ENCODE data around the gene AGPAT4.

Gene AGPAT4

GRCh38 chr6:161169035-161169434 is 104.8 kb downstream of the AGPAT4 start:
- no peak for DNase-seq

- peak in 17 of 58 donors; percentile 24 to 88 (median 38) for DNase-seq
These were observed 105.5 kb downstream of the AGPAT4 start for GRCh38 chr6:161168281-161168891.

- DNase-seq = no peak
These were observed 107.2 kb downstream of the AGPAT4 start for GRCh38 chr6:161166677-161167076.

- DNase-seq = no peak
These were observed 107.7 kb downstream of the AGPAT4 start for GRCh38 chr6:161166176-161166575.

GRCh38 chr6:161164182-161164625 is 109.7 kb downstream of the AGPAT4 start:
- no peak for DNase-seq

- DNase-seq = peak in 2 of 58 donors; percentile 31 to 56
These were observed 110.2 kb downstream of the AGPAT4 start for GRCh38 chr6:161163466-161164181.

- no peak for DNase-seq
These were observed 111.1 kb downstream of the AGPAT4 start for GRCh38 chr6:161162722-161163121.

- no peak for DNase-seq
These were observed 111.8 kb downstream of the AGPAT4 start for GRCh38 chr6:161161889-161162624.

GRCh38 chr6:161161121-161161520 is 112.7 kb downstream of the AGPAT4 start:
- DNase-seq = no peak

GRCh38 chr6:161154796-161155335 is 119.0 kb downstream of the AGPAT4 start:
- no peak for DNase-seq

GRCh38 chr6:161153725-161154124 is 120.1 kb downstream of the AGPAT4 start:
- no peak for DNase-seq

GRCh38 chr6:161152907-161153662 is 120.8 kb downstream of the AGPAT4 start:
- peak in 1 of 58 donors; percentile 20 for DNase-seq

- no peak for DNase-seq
These were observed 121.4 kb downstream of the AGPAT4 start for GRCh38 chr6:161152527-161152862.

GRCh38 chr6:161151660-161152526 is 122.0 kb downstream of the AGPAT4 start:
- no peak for DNase-seq

GRCh38 chr6:161151059-161151645 is 122.7 kb downstream of the AGPAT4 start:
- peak in 3 of 58 donors; percentile 11 to 39 (median 32) for DNase-seq

GRCh38 chr6:161150566-161150965 is 123.3 kb downstream of the AGPAT4 start:
- no peak for DNase-seq

- DNase-seq = no peak
These were observed 123.7 kb downstream of the AGPAT4 start for GRCh38 chr6:161150136-161150535.

- DNase-seq = no peak
These were observed 130.0 kb downstream of the AGPAT4 start for GRCh38 chr6:161143663-161144430.

- no peak for DNase-seq
These were observed 130.9 kb downstream of the AGPAT4 start for GRCh38 chr6:161142957-161143296.
